Right ventricle myocardium inferior (tissue), 1 donor: Measurements from ENCODE around the gene RBM26. TPM values are rescaled to one million over a fixed set of nuclear protein-coding genes. Genes with fewer than 3 reads are reported as not detected.
A peak's percentile ranks its signal among the peaks of the same experiment; 100 is the strongest.

Source experiments
- ATAC-seq: fragments of 200-7000 bp; cut with Tn5 transposase; one replicate; pipeline ENCODE4 v1.9.1; 2020; ENCODE audit warnings: mild to moderate bottlenecking, moderate library complexity
- DNase-seq: peaks from one replicate; pipeline ENCODE4 v3.0.0; 2021; ENCODE audit errors: missing footprints
- intact Hi-C: fragments of 100-400 bp; cut with DNase I; formaldehyde crosslinking; loops from one replicate; pipeline ENCODE4 v1.11.0; 2022
- long read RNA-seq: library from polyadenylated mRNA; unstranded; transcript quantifications from one replicate; pipeline ENCODE4 v2.0.0, GENCODE V29; 2021
- total RNA-seq: library from RNA; stranded (reverse); fragmentation: NEBNext Ultra II Directional; extraction: Animal tissue kit (Norgen Biotek cat#: 25700); gene quantifications from one replicate; pipeline ENCODE4 v1.2.1, GENCODE V29; 2021
- donor health status: DM: no; HTN: yes; CAD: no; lungs with severe emphysema.

The RBM26 gene
- 19.2 TPM for total RNA-seq
- long read RNA-seq, partial matches to known transcripts: 0 of 2 reads
- long read RNA-seq, other reads (novel, unspliced or antisense): 2 of 2 reads

DNA sequence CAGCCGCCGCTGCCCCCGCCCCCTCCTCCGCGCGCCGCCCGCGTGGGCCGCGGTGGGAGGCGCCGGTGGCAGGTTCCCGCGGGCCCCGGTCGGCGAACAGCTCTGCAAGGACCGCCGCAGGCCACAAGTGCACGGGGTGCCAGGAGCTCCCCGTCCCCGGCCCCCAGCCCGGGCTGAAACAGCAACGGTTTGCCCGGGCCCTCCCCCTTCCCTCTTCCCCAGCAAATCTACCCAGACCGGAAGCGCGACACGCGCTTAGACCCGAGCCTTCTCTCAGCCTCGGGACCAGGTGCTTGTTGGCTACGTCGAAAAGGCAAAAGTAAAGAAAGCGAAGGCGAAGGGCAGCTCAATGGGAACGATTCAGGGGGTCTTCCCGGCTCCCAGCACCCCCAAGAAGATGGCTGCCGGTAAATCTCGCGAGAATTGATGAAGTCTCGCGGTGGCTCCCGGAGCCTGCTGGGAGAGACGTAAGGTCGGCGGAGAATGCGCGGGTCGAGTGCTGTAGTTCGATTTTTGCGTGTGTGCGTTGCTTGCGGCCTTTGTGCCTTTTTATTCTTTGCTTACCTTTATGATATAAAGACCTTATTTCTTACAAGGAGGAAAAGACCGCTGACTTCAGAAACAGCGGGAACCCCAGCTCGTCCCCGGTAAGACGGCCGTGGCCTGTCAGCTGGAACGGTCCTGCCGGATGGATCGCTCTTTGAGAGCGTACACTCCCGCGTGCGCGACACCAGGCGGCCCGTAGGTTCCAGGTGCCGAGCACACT lies at the start of gene RBM26:
Gene RBM26, minus strand, starts transcription at position 425 of the 766 bp plus-strand sequence. CDS start 481 bp downstream, outside the sequence.
- peak; percentile 96 for DNase-seq
- ATAC-seq: peak; percentile 95
- intact Hi-C loops: loop anchor here (10.0 kb wide), 1 partner anchor 939 kb away; the partner anchor contains the start of gene SPRY2

- ATAC-seq: no peak
Measured at GRCh38 chr13:79455331-79455730, 49.3 kb upstream of the RBM26 start.

DNA sequence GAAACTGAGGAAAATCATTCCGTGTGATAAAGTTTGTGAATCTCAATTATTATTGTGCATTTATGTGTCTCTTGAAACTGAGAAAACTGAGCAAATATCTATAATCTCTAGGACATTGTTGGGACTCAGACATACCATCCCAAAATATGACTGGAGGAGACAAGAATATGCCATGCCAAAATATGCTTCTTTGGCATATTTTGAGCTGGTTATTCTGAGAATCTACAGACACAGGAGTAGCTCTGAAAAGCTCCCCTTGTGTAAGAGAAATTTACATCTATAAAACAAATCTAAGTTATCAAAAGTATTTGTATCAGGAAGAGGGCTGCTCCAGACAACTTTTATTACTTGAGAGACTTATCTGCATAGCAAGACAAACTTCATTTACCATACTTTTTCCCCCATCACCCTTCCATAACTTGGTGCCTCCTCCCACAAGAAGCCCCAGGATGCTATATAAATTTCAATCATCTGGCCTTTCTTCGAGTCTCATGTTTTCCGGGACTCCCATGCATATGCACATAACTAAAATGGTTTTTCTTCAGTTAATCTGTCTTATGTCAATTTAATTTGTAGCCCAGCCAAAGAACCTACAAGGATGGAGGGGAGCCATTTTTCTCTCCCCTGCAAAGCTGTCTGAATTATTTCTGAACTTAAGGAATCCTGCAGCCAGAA lies 46.3 kb upstream of the RBM26 start:
- no peak for ATAC-seq
- intact Hi-C loops: no loop called here
- no peak for DNase-seq

More at GRCh38 chr13:79455331-79455730, 49.3 kb upstream of the RBM26 start:
- no peak for DNase-seq
- intact Hi-C loops: no loop called here

DNA sequence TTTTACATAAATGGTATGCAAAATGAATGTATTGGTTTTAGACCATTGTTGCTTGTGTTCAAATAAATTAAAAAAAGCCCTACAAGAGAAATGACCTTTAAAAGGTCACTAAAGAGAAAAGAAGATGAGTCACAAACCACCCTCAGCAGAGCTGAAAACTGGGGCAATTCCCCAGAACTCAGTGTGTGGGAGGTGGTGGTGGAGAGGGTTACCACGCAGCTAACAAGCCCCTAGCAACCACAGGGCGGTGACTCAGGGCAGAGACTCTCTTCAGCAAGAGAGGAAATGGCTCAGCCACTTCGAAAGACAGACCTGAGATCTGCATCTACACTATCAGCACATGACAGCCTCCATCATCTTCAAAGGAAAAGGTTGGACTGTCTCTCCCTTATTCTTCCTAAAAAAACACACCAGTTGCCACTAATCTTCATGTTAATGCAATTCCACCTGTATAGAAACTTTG lies 45.5 kb upstream of the RBM26 start:
- intact Hi-C loops: no loop called here

GRCh38 chr13:79450110-79450509 lies 44.1 kb upstream of the RBM26 start:
- intact Hi-C loops: no loop called here
- ATAC-seq (no peak), DNase-seq (no peak)

More for the DNA sequence above, 45.5 kb upstream of the RBM26 start:
- ATAC-seq: no peak
- no peak for DNase-seq

- DNase-seq (no peak), ATAC-seq (no peak)
- intact Hi-C loops: no loop called here
Measured at GRCh38 chr13:79448413-79448812, 42.4 kb upstream of the RBM26 start.

GRCh38 chr13:79447741-79448140 lies 41.7 kb upstream of the RBM26 start:
- intact Hi-C loops: no loop called here
- no peak for DNase-seq
- ATAC-seq: no peak

- intact Hi-C loops: no loop called here
- ATAC-seq (no peak), DNase-seq (no peak)
Measured at GRCh38 chr13:79447141-79447540, 41.1 kb upstream of the RBM26 start.

- intact Hi-C loops: no loop called here
- DNase-seq: no peak
Measured at GRCh38 chr13:79445968-79446645, 40.1 kb upstream of the RBM26 start.

GRCh38 chr13:79442706-79443105 lies 36.7 kb upstream of the RBM26 start:
- intact Hi-C loops: no loop called here
- ATAC-seq: no peak
- no peak for DNase-seq

More at GRCh38 chr13:79445968-79446645, 40.1 kb upstream of the RBM26 start:
- no peak for ATAC-seq

DNA sequence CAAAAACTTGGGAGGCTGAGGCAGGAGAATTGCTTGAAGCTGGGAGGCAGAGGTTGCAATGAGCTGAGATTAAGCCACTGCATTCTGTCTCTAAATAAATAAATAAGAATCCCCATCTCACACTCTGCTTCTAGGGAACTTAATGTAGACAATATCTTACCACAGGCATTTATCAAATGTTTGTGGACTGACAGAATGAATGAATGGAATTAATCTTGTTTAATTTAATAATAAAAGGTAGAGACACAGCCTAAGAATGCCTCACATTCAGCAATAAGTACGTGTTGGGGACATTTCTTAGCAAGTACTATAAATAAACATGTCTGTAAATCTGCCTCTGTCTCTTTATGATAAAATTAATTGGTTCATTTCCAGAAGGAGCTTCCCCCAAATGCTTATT lies 36.2 kb upstream of the RBM26 start:
- ATAC-seq: no peak
- intact Hi-C loops: no loop called here
- DNase-seq: no peak

- intact Hi-C loops: no loop called here
- ATAC-seq (no peak), DNase-seq (no peak)
Measured at GRCh38 chr13:79440958-79441528, 35.0 kb upstream of the RBM26 start.

GRCh38 chr13:79439275-79439674 lies 33.2 kb upstream of the RBM26 start:
- intact Hi-C loops: no loop called here
- ATAC-seq (no peak), DNase-seq (no peak)

- ATAC-seq (no peak), DNase-seq (no peak)
- intact Hi-C loops: no loop called here
Measured at GRCh38 chr13:79435561-79435990, 29.5 kb upstream of the RBM26 start.

DNA sequence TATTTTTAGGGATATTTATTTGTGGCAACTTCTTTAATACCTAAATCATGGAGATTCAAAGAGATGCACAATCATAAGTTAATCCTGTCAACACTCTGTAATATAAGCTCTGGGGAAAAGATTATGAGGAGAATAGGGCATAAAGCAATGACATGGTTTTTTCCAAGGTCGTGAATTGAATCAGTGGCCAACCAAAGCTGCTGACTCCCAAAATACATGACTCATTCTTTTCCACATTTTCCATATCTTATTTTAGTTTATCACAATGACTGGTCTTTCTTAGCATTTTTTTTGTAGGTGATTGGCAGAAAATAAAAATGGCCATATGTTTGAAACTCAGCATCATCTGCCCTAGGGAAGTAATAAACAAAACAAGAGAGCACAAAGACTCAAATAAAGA lies 28.5 kb upstream of the RBM26 start:
- intact Hi-C loops: loop anchor here (5.0 kb wide), 1 partner anchor 43 kb away; no protein-coding TSS in a partner anchor

GRCh38 chr13:79432992-79433391 lies 26.9 kb upstream of the RBM26 start:
- no peak for ATAC-seq
- DNase-seq: no peak
- intact Hi-C loops: loop anchor here (5.0 kb wide), 1 partner anchor 44 kb away; no protein-coding TSS in a partner anchor

More for the DNA sequence above, 28.5 kb upstream of the RBM26 start:
- ATAC-seq (no peak), DNase-seq (no peak)

GRCh38 chr13:79432086-79432485 lies 26.0 kb upstream of the RBM26 start:
- no peak for DNase-seq
- intact Hi-C loops: loop anchor here (5.0 kb wide), 1 partner anchor 45 kb away; no protein-coding TSS in a partner anchor
- no peak for ATAC-seq

DNA sequence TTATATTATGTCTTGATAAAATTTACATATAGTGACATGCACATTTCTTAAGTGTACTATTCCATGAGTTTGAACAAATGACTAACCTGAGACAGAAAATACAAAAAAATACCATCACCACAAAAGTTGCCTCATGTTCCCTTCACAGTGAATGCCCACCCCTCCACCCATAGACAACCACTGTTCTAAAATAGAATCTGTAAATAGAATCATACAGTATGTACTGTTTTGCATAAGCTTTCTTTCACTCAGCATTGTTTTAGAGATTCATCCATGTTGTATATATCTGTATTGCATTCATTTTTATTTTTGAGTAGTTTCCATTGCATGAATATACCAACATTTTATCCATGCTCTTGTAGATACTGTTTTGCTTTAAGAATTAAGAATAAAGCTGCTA lies 23.3 kb upstream of the RBM26 start:
- intact Hi-C loops: loop anchor here (10.0 kb wide), 1 partner anchor 1595 kb away; no protein-coding TSS in a partner anchor
- no peak for DNase-seq
- ATAC-seq: no peak

DNA sequence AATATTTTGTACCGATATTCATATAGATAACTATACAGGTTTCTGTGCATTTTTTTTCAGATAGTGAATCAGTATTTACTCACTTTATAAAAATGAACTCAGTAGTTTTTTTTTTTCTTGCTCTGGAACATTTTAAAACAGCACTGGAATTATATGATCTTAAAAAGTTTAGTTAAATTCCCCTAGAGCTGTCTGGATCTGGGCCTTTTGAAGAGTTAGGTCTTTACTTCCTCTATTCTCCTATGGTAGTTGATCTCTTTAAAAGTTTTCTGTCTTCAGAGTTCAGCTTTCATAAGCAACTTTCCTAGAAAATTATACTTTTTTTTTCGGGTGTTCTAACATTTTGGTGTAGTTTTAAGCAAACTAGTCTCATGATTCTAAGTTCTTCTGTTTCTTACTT lies 21.8 kb upstream of the RBM26 start:
- DNase-seq: no peak
- ATAC-seq: no peak
- intact Hi-C loops: loop anchor here (10.0 kb wide), 1 partner anchor 1597 kb away; no protein-coding TSS in a partner anchor
